HG03342 (cell line): Measurements from ENCODE around the gene MACO1.
A peak's percentile ranks its signal among the peaks of the same experiment; 100 is the strongest.
"Not testable (repeated sequence)": the region's sequence is repeated elsewhere in the genome, so short reads cannot be mapped to it uniquely, and the experiment has no call there.

Experiments used
- ATAC-seq: cut with Tn5 transposase; IDR thresholded peaks from one replicate; pipeline ENCODE4 v1.9.1; 2021; ENCODE audit warnings: mild to moderate bottlenecking, moderate library complexity; ENCODE audit not compliant: unreplicated experiment

MACO1 gene

GRCh38 chr1:25430073-25430966 is at the start of gene MACO1:
MACO1 (plus strand) TSS chr1:25430897; CDS start chr1:25431099, 202 bp downstream.
- ATAC-seq = peak; percentile 91

GRCh38 chr1:25382543-25382942 is 48.2 kb upstream of the MACO1 start:
- ATAC-seq = not testable (repeated sequence)

- ATAC-seq = not testable (repeated sequence)
Observed at GRCh38 chr1:25383090-25383489, 47.6 kb upstream of the MACO1 start.

GRCh38 chr1:25383875-25384274 is 46.8 kb upstream of the MACO1 start:
- not testable (repeated sequence) for ATAC-seq

- not testable (repeated sequence) for ATAC-seq
Observed at GRCh38 chr1:25387096-25387495, 43.6 kb upstream of the MACO1 start.

- ATAC-seq = not testable (repeated sequence)
Observed at GRCh38 chr1:25388691-25389090, 42.0 kb upstream of the MACO1 start.

GRCh38 chr1:25389721-25390120 is 41.0 kb upstream of the MACO1 start:
- ATAC-seq = not testable (repeated sequence)

GRCh38 chr1:25392841-25393240 is 37.9 kb upstream of the MACO1 start:
- no peak for ATAC-seq

GRCh38 chr1:25397549-25397948 is 33.1 kb upstream of the MACO1 start:
- ATAC-seq = not testable (repeated sequence)

GRCh38 chr1:25398079-25398478 is 32.6 kb upstream of the MACO1 start:
- ATAC-seq = not testable (repeated sequence)

GRCh38 chr1:25402947-25403803 is 27.5 kb upstream of the MACO1 start:
- not testable (repeated sequence) for ATAC-seq

- not testable (repeated sequence) for ATAC-seq
Observed at GRCh38 chr1:25405731-25406305, 24.9 kb upstream of the MACO1 start.

GRCh38 chr1:25409641-25410427 is 20.9 kb upstream of the MACO1 start:
- not testable (repeated sequence) for ATAC-seq

GRCh38 chr1:25412872-25413623 is 17.6 kb upstream of the MACO1 start:
- not testable (repeated sequence) for ATAC-seq

GRCh38 chr1:25414157-25414556 is 16.5 kb upstream of the MACO1 start:
- ATAC-seq = not testable (repeated sequence)

- not testable (repeated sequence) for ATAC-seq
Observed at GRCh38 chr1:25414578-25414977, 16.1 kb upstream of the MACO1 start.

- ATAC-seq = not testable (repeated sequence)
Observed at GRCh38 chr1:25417280-25417679, 13.4 kb upstream of the MACO1 start.

- not testable (repeated sequence) for ATAC-seq
Observed at GRCh38 chr1:25419339-25419738, 11.4 kb upstream of the MACO1 start.

GRCh38 chr1:25420715-25421114 is 10.0 kb upstream of the MACO1 start, which contains the start of gene RHCE:
RHCE (minus strand) TSS chr1:25420825; CDS start chr1:25420786, 39 bp downstream.
- not testable (repeated sequence) for ATAC-seq
